Measurements from ENCODE around the gene KHDRBS2. TPM values are rescaled to one million over a fixed set of nuclear protein-coding genes. Genes with fewer than 3 reads are reported as not detected.

KHDRBS2 gene
- total and polyA plus RNA-seq, 2 of the 13 experiments (the other 11 are each of a cell fraction or from before 2014, with no cell fraction given) = not detected

DNA sequence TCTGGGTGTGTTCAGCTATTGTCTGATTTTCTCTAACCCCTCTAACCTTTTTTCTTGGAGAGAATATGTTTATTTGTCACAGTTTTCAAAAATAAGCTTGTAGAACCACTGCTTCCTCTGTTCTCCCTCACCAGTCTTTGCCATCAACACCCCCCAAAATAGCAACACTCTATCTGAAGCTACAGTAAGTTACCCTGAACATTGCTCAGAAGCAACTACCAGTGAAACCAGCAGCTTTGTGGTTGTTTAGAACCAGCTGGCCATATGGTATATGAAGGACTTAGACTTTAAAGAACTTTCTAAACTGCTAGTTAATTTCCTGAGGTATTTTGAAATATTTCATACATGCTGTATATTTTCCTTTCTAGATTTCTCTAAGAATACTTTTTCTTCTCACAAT is 242.9 kb downstream of the KHDRBS2 start:
- no peaks in the 10 kb centered on the region for H4K20me1 ChIP-seq (ENCODE audit: insufficient read depth, low read length)
- no peak for DNase-seq (ENCODE audit: low spot score)
- H2AFZ ChIP-seq (ENCODE audit: low read length) = no peak overlapping the region
- intact Hi-C loops (cut with micrococcal nuclease; ENCODE audit: unreplicated experiment) = no loop called here
- ATAC-seq = no peak
- no peaks in the 10 kb centered on the region for H3K79me2 ChIP-seq (ENCODE audit: insufficient read depth, low read length)
- no peaks in the 10 kb centered on the region for H3K27me3 ChIP-seq (ENCODE audit: control insufficient read depth in 1 of 2, insufficient read depth in 2 of 2, low read length in 2 of 2)
- H3K27ac ChIP-seq (ENCODE audit: extremely low read length, insufficient read depth, low read length) = no peak overlapping the region
- no peaks in the 10 kb centered on the region for H3K36me3 ChIP-seq (replicated peaks in 1 of 2; ENCODE audit: control insufficient read depth in 1 of 2, insufficient read depth in 2 of 2, low read length in 2 of 2)
- H3K4me2 ChIP-seq (ENCODE audit: low read depth, low read length) = no peak overlapping the region
- BruUV-seq (replicated peaks) = no TSS peak
- TF ChIP-seq HMGXB4 (CRISPR knock-in tag; IDR thresholded peaks at IDR 0.05; ENCODE audit: borderline replicate concordance in 1 of 2, low read depth in 1 of 2) (no peak), CCDC6 (CRISPR knock-in tag; IDR thresholded peaks at IDR 0.05) (no peak), MAFG (CRISPR knock-in tag; IDR thresholded peaks at IDR 0.05) (no peak), ZNF333 (CRISPR knock-in tag; IDR thresholded peaks at IDR 0.05; ENCODE audit: borderline replicate concordance) (no peak), ZNF343 (CRISPR knock-in tag; IDR thresholded peaks at IDR 0.05) (no peak), REST (IDR thresholded peaks at IDR 0.05; ENCODE audit: borderline replicate concordance in 1 of 2, low read depth in 1 of 2, low read length in 2 of 2) (no peak), KAT7 (CRISPR knock-in tag; IDR thresholded peaks at IDR 0.05; ENCODE audit: borderline replicate concordance) (no peak)
- TF ChIP-seq, protein P1, sequence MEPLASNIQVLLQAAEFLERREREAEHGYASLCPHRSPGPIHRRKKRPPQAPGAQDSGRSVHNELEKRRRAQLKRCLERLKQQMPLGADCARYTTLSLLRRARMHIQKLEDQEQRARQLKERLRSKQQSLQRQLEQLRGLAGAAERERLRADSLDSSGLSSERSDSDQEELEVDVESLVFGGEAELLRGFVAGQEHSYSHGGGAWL (CRISPR knock-in tag; IDR thresholded peaks at IDR 0.05) = no peak
- H3K9me3 ChIP-seq (ENCODE audit: low read length) = no peaks in the 10 kb centered on the region
- H3K4me1 ChIP-seq (ENCODE audit: insufficient read depth, low read length) = no peaks in the 10 kb centered on the region
- no peak overlapping the region for H3K4me3 ChIP-seq (replicated peaks in 1 of 3; ENCODE audit: insufficient read depth in 1 of 3, low read depth in 2 of 3, low read length in 3 of 3)
- H3K9ac ChIP-seq (ENCODE audit: insufficient read depth, low read depth, low read length) = no peak overlapping the region
- ChIA-PET CTCF (ENCODE audit: low intra/inter-chr PET ratio, low total read pairs) (no interaction called here), POLR2A (no interaction called here)
- FAIRE-seq = no peak
- in situ Hi-C loops (cut with HindIII; ENCODE audit: extremely low pct_ligation_motif_present, low pct_unique_long_range_greater_than_20kb) = no loop called here

Measured in HepG2 (cell line).